ENCODE data around the gene RBM11.
"Not testable (repeated sequence)": the region's sequence is repeated elsewhere in the genome, so short reads cannot be mapped to it uniquely, and the experiment has no call there.

The RBM11 gene

DNA sequence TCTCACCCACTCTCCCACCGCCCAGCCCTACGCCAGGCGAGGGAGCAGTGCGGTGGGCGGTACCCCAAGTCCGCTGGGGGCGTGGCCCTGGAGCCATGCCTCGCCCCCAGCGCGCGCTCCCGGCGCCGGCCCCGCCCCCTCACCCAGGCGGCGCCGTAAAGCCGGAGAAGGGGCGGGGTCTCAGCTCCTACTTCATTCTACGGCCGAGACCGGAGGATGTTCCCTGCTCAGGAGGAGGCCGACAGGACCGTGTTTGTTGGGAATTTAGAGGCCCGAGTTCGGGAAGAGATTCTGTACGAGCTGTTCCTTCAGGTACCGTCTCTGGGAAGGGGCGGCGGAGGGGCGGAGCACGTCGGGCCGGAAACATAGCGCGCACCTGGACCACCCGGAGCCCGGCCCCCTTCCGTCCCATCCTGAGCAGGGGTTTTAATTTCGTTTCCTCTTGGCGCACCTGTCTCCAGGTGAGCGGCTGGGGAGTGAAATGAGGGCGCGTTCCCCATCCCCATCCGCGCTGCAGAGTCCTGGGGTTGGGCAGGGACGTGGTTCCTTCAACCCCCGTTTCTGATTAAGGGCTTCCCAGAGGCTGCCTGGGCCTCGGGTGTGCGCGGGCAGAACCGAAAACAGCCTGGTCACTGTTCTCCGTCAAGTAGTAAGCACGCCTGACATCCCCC, at the start of gene RBM11:
Gene RBM11, plus strand, starts transcription at position 187 of the 671 bp plus-strand sequence. Its CDS starts 30 bp downstream, at position 217.
- DNase-seq: peak; percentile 88

GRCh38 chr21:14166463-14167223, 49.3 kb upstream of the RBM11 start:
- not testable (repeated sequence) for DNase-seq

DNA sequence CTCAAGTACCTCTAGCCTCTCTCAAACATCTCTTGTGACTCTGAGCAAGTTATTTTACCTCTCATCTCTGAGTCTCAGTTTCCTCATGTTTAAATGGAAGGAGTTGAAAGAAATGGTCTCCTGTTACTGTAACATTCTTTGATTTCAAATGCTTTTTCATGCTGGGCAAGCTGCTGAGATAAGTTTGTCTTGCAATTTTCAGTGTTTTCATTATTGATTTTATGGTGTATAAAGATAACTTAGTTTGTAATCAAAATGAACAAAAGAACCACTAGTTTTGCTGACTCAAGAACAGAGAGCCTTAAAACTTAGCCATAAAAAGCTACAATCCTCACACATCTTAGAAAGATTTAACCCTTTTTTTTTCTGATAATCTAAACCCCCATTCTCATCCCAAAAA, 9.7 kb upstream of the RBM11 start:
- no peak for DNase-seq

GRCh38 chr21:14210738-14211137, 5.2 kb upstream of the RBM11 start, which contains the start of gene LIPI:
Gene LIPI (minus strand): TSS chr21:14210955. CDS start chr21:14210845, 110 bp downstream.
- DNase-seq: no peak

- no peak for DNase-seq
Measured at GRCh38 chr21:14213164-14213563, 2.8 kb upstream of the RBM11 start.

- no peak for DNase-seq
Measured at GRCh38 chr21:14223365-14223764, 7.4 kb downstream of the RBM11 start.

- DNase-seq: no peak
Measured at GRCh38 chr21:14229399-14229798, 13.4 kb downstream of the RBM11 start.

DNA sequence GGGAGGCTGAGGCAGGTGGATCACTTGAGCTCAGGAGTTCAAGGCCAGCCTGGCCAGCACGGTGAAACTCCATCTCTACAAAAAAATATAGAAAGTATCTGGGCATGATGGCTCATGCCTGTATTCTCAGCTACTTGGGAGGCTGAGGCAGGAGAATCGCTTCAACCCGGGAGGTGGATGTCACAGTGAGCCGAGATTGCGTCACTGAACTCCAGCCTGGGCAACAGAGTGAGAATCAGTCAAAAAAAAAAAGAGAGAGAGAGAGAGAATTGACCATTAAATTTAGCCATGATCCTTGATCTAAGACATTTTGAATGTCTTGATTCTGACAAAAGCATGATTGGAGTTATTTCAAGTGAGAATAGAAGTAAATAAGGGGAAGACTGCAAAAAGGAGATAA, 19.1 kb downstream of the RBM11 start:
- DNase-seq: no peak

DNA sequence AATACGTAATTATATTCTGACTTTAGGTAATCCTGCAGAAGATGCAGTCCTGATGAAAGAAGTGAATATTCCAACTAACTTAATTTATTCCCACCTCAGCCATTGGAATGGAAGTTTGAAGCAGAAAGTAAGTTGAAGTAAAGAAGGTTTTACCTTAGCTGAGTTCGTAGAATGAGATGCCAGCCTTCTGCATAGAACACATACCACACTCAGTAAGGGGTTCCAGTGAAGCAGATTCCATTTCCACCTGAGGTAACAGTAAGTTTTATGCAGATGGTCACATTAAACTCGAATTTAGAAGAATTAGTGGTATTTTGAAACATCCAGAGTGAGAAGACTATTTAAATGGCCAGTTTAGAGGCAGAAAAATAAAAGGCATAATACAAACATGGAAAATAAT, 20.2 kb downstream of the RBM11 start:
- no peak for DNase-seq

DNA sequence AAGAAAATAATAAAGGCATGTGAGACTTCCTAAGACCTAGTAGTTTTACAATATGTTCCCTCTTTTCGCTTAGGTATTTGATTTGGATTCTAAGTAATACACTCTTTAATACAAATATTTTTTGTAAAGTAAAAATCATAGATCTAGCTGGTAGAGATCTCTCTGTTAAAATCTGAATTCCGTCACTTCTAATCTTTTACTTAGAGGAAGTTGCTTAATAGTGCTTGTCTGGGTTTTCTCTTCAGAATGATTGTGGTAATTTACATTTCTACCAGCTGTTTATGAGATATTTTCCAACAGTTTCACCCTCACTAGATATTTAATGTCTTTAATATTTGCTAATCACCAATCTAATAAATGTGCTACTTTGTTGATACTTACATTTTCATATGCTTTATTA, 23.3 kb downstream of the RBM11 start:
- DNase-seq: no peak

- DNase-seq: no peak
Measured at GRCh38 chr21:14241297-14241696, 25.3 kb downstream of the RBM11 start.

GRCh38 chr21:14243461-14243860, 27.5 kb downstream of the RBM11 start:
- DNase-seq: no peak

GRCh38 chr21:14243874-14244273, 27.9 kb downstream of the RBM11 start:
- DNase-seq: no peak

DNA sequence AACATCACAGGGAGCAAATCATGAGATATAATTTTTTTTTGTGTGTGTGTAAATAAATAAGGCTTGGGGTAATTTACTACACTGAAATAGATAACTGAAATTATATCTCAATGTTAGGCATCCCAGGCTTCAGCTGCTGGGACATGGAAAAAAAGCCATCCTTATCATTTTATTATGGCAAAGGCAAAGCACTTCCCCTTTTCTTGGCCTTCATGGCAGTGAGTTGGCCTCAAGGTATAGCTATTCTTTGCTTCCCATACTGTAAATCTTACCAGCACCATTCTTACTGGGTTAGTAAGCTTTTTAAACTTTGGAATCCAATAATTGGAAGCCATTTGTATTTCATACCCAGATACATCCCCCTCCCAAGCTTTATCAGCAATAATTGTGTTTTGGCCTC, 29.0 kb downstream of the RBM11 start:
- DNase-seq: no peak

GRCh38 chr21:14245711-14246110, 29.8 kb downstream of the RBM11 start:
- DNase-seq: no peak

GRCh38 chr21:14251336-14251735, 35.4 kb downstream of the RBM11 start:
- DNase-seq: no peak

GRCh38 chr21:14259747-14260146, 43.8 kb downstream of the RBM11 start:
- DNase-seq: no peak

- DNase-seq: no peak
Measured at GRCh38 chr21:14260174-14260764, 44.3 kb downstream of the RBM11 start.

DNA sequence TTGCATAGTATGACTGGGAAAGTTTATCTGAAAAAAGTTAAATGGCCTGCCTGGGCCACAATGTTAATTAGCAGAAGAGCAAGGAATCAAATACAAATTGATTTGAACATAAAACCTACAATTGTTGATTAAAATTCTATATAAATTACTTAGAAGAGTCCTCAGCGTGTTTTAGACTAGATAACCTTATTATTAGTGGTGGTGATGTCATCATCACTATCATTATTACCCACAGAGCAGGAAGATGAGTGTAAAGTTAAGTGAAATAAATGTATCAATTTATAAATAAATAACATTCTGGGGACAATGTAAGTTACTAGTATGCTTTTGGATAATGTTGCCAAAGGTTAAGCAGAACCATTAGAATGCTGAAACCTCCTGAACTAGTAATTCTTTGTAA, 46.1 kb downstream of the RBM11 start:
- no peak for DNase-seq

DNA sequence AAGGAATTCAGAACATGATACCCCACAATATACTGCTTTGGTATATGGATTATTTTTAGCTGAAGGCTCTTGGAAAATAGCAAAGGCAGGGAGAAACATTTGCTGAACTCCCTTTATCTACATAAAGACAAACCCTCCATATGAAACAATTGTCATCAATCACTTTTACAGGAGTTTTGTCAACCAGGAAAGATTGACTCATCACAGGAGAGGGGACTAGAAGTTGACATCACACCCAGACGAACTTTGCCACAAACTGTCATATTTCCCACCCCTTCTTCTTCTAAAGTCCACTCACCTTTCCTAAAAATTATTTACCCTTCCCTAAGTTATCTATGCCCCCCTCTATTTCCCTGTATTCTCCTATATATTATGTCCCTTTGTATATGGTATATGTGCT, 47.9 kb downstream of the RBM11 start:
- no peak for DNase-seq

DNA sequence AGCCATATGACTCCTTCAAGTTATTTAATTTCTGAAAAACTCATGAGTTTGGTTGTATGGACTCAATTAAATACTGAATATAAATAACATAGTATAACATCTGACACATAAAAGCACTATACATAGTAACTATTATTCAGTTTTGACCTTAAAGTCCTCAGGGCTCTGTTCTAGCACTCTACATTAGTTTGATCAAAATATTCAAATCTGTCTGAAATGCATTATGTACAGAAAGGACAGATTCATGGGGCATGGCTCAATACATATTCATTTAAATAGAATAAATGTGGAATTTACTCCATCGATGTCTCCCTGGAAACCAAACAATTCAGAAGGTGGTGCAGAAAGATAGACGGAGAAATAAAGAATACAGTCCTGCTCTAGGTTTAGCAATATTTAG, 49.1 kb downstream of the RBM11 start:
- no peak for DNase-seq

GRCh38 chr21:14267076-14267475, 51.1 kb downstream of the RBM11 start:
- DNase-seq: no peak

GRCh38 chr21:14270631-14271030, 54.7 kb downstream of the RBM11 start:
- DNase-seq: no peak

DNA sequence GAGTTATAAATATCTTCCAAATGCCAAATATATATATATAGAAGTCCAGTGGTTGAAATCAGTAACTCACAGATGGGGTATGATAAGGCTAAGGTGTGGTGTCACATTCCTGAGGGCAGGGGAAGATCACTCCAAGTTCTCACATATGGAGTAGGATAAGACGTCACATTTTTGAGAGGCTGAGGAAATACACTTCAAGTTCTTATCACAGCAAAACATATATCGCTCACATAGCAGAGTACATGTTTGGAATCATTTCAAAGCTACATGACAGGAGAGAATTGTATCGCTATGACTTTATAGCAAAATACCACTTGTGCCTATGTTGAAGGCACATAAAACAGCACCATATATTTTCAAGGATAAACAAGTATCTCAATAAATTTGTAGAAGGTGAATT, 55.1 kb downstream of the RBM11 start:
- DNase-seq: no peak

Data from stimulated activated CD4-positive, alpha-beta T cell treated with anti-CD3 and anti-CD28 coated beads, Interleukin-15, amount 100 ng/mL, for 24 hours (primary cell).